HEK293 (cell line): ENCODE results near the gene TBX4.

Source experiments
- CTCF ChIA-PET: fragments of 350-600 bp; formaldehyde crosslinking; extraction: SDS; loops from one replicate; lab custom pipeline; 2021; ENCODE audit warnings: antibody characterized with exemption; lab: Yijun Ruan, JAX
- POLR2A ChIA-PET: fragments of 300-600 bp; formaldehyde crosslinking; extraction: SDS; loops from one replicate; lab custom pipeline; 2020; ENCODE audit warnings: antibody characterized with exemption, inconsistent platforms; lab: Yijun Ruan, JAX
- H3K27ac ChIP-seq: fragments of 200-500 bp; sonication (Bioruptor generic); 2 replicates; pipeline ENCODE4 v1.5.1; 2014; ENCODE audit warnings: low read depth, low read length, control low read depth, inconsistent platforms; ENCODE audit errors: extremely low read depth
- H3K36me3 ChIP-seq, 2 experiments: fragments of 200-500 bp in 1 of 2; sonication (Bioruptor generic) in 1 of 2; 1 replicate in 1 of 2; 2 replicates in 1 of 2; pipeline ENCODE4 v1.5.1; 2014 to 2017; ENCODE audit warnings: inconsistent platforms in 2 of 2, low read length in 2 of 2; ENCODE audit not compliant: control insufficient read depth in 2 of 2, insufficient read depth in 1 of 2
- H3K4me1 ChIP-seq: fragments of 200-500 bp; sonication (Bioruptor generic); 2 replicates; pipeline ENCODE4 v1.5.1; 2014; ENCODE audit warnings: mild to moderate bottlenecking, low read length, inconsistent platforms; ENCODE audit not compliant: control insufficient read depth, insufficient read depth
- H3K4me3 ChIP-seq: 2 replicates; pipeline ENCODE4 v1.5.1; 2011; ENCODE audit warnings: low read depth, mild to moderate bottlenecking, control low read depth, low read length, moderate library complexity
- H3K9me3 ChIP-seq: fragments of 200-500 bp; sonication (Bioruptor generic); 2 replicates; pipeline ENCODE4 v1.5.1; 2014; ENCODE audit warnings: low read depth, low read length, inconsistent platforms; ENCODE audit not compliant: control insufficient read depth, insufficient read depth
- SP2 ChIP-seq: fragments of 450-650 bp; formaldehyde crosslinking; IDR thresholded peaks from 2 replicates; pipeline ENCODE4 v1.5.1; 2016; ENCODE audit warnings: missing biosample characterization, missing genetic modification characterization
- YY1 ChIP-seq: fragments of 450-650 bp; formaldehyde crosslinking; IDR thresholded peaks from 2 replicates; pipeline ENCODE4 v1.5.1; 2018; ENCODE audit warnings: missing biosample characterization, missing genetic modification characterization
- ZBTB8A ChIP-seq: fragments of 450-650 bp; formaldehyde crosslinking; IDR thresholded peaks from 2 replicates; pipeline ENCODE4 v1.5.1; 2016; ENCODE audit warnings: missing biosample characterization, missing genetic modification characterization
- ZEB2 ChIP-seq: fragments of 450-650 bp; formaldehyde crosslinking; IDR thresholded peaks from 2 replicates; pipeline ENCODE4 v1.5.1; 2016; ENCODE audit warnings: missing biosample characterization, missing genetic modification characterization
- ZFP37 ChIP-seq: fragments of 450-650 bp; formaldehyde crosslinking; IDR thresholded peaks from 2 replicates; pipeline ENCODE4 v1.5.1; 2016; ENCODE audit warnings: missing biosample characterization, missing genetic modification characterization
- ZFP41 ChIP-seq: fragments of 450-650 bp; formaldehyde crosslinking; IDR thresholded peaks from 2 replicates; pipeline ENCODE4 v1.5.1; 2016; ENCODE audit warnings: missing biosample characterization, missing genetic modification characterization, borderline replicate concordance
- ZFP69B ChIP-seq: fragments of 450-650 bp; formaldehyde crosslinking; IDR thresholded peaks from 2 replicates; pipeline ENCODE4 v1.5.1; 2016; ENCODE audit warnings: missing biosample characterization, missing genetic modification characterization
- ZNF274 ChIP-seq, 2 experiments: fragments of 200-500 bp in 1 of 2; fragments of 450-650 bp in 1 of 2; sonication (Bioruptor generic) in 1 of 2; formaldehyde crosslinking in 1 of 2; IDR thresholded peaks; 2 replicates each; pipeline versions ENCODE4 v1.5.1 to v1.6.1; 2014 to 2016; ENCODE audit warnings: borderline replicate concordance in 1 of 2, inconsistent platforms in 1 of 2, low read length in 1 of 2, missing biosample characterization in 1 of 2, missing genetic modification characterization in 1 of 2
- ZNF341 ChIP-seq: fragments of 450-650 bp; formaldehyde crosslinking; IDR thresholded peaks from 2 replicates; pipeline ENCODE4; 2016; ENCODE audit warnings: low read depth, missing biosample characterization, missing genetic modification characterization
- ZNF521 ChIP-seq: fragments of 450-650 bp; formaldehyde crosslinking; IDR thresholded peaks from 2 replicates; pipeline ENCODE4 v1.5.1; 2017; ENCODE audit warnings: missing biosample characterization, mild to moderate bottlenecking, missing genetic modification characterization
- TF ChIP-seq, protein P1 (sequence below): fragments of 450-650 bp; formaldehyde crosslinking; IDR thresholded peaks from 2 replicates; pipeline ENCODE4 v1.5.1; 2016; ENCODE audit warnings: missing biosample characterization, missing genetic modification characterization, borderline replicate concordance
- TF ChIP-seq, protein P2 (sequence below): fragments of 450-650 bp; formaldehyde crosslinking; IDR thresholded peaks from 2 replicates; pipeline ENCODE4 v1.5.1; 2016; ENCODE audit warnings: missing biosample characterization, missing genetic modification characterization

Gene TBX4

DNA sequence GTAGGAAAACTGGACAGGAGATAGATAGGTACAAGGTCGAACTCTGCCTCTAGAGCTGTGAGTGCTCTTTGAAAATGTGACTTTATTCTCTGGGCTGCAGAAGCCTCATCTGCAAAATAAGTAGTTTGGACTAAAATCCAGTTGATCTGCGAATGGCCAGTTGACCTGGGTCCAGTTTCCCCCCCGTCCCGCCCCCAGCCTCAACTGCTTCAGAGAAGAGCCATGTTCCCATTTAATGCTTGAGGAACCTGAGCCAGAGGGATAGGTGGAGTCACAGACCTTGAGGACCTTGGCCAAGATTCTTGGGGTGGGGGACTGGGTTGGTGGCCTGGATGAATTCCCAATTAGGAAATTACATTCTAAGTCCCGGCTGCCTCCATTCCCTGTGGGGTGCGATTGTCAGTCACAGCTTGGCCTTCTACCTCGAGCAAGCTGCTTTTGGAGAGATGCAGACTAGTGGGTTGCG lies 38.5 kb upstream of the TBX4 start:
- ChIA-PET POLR2A (interaction anchor here (0.9 to 3.1 kb wide), 2 partner anchors 14 to 652 kb away, joined by 3 to 29 read pairs; partner anchors contain the start of gene TBX2), CTCF (interaction anchor here (0.5 to 5.1 kb wide), 21 partner anchors 13 to 696 kb away, joined by 3 to 38 read pairs (median 4); partner anchors contain the start of gene TBX2)
- Histone ChIP-seq H3K36me3 (peaks cover 0 to 1% of the 10 kb centered on the region in 2 experiments; a peak in 1 of 3 replicates), H3K4me3 (no peak overlapping the region), H3K27ac (no peak overlapping the region), H3K4me1 (peaks cover 4% of the 10 kb centered on the region), H3K9me3 (no peaks in the 10 kb centered on the region)
- TF ChIP-seq ZFP41 (tag by site-specific recombination) = no peak
- TF ChIP-seq ZFP37 (tag by site-specific recombination) = no peak
- no peak for TF ChIP-seq ZFP69B (tag by site-specific recombination)
- no peak for TF ChIP-seq YY1 (tag by site-specific recombination)

- no peak overlapping the region for H3K27ac ChIP-seq
- H3K4me1 ChIP-seq = peaks cover 4% of the 10 kb centered on the region
- POLR2A ChIA-PET = interaction anchor here (0.6 to 3.1 kb wide), 3 partner anchors 14 to 652 kb away, joined by 3 to 29 read pairs (median 4); partner anchors contain the start of genes BRIP1 and TBX2
- H3K9me3 ChIP-seq = no peaks in the 10 kb centered on the region
- CTCF ChIA-PET = interaction anchor here (0.5 to 5.1 kb wide), 19 partner anchors 12 to 695 kb away, joined by 3 to 38 read pairs (median 4); partner anchors contain the start of gene TBX2
- no peaks in the 10 kb centered on the region for H3K36me3 ChIP-seq
- H3K4me3 ChIP-seq = no peak overlapping the region
- TF ChIP-seq ZNF341 (tag by site-specific recombination) (0 out of 2 replicates have a peak, but pooled peaks have one; percentile 11), ZNF521 (tag by site-specific recombination) (no peak), ZNF274 (IDR thresholded peaks at IDR 0.05; ENCODE audit: low read length) (no peak), ZNF274 (tag by site-specific recombination; IDR thresholded peaks at IDR 0.05; ENCODE audit: borderline replicate concordance) (peak; percentile 77; the same call in 1 of the 2 replicates), ZEB2 (tag by site-specific recombination) (no peak)
These were observed 37.9 kb upstream of the TBX4 start for GRCh38 chr17:61414141-61414935.

DNA sequence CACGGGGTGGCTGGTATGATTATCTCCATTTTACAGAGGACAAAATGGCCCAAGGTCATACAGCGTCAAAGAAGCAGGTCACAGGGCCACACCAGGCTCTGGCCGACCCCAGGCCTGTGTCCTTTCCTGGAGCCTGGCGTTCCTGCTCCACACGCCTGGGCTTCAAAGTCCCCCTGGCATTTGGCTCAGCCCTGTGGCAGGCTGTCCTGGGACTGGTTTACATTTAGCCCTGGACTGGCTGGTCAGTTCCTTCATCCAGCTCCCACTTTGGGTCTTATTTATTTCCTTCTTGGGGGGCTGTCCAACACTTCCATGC lies 37.3 kb upstream of the TBX4 start:
- no peaks in the 10 kb centered on the region for H3K36me3 ChIP-seq
- no peak overlapping the region for H3K27ac ChIP-seq
- POLR2A ChIA-PET = interaction anchor here (0.6 kb wide), 1 partner anchor 449 kb away, joined by 4 read pairs; the partner anchor contains the start of gene BRIP1
- H3K9me3 ChIP-seq = no peaks in the 10 kb centered on the region
- H3K4me3 ChIP-seq = no peak overlapping the region
- TF ChIP-seq, protein P1, sequence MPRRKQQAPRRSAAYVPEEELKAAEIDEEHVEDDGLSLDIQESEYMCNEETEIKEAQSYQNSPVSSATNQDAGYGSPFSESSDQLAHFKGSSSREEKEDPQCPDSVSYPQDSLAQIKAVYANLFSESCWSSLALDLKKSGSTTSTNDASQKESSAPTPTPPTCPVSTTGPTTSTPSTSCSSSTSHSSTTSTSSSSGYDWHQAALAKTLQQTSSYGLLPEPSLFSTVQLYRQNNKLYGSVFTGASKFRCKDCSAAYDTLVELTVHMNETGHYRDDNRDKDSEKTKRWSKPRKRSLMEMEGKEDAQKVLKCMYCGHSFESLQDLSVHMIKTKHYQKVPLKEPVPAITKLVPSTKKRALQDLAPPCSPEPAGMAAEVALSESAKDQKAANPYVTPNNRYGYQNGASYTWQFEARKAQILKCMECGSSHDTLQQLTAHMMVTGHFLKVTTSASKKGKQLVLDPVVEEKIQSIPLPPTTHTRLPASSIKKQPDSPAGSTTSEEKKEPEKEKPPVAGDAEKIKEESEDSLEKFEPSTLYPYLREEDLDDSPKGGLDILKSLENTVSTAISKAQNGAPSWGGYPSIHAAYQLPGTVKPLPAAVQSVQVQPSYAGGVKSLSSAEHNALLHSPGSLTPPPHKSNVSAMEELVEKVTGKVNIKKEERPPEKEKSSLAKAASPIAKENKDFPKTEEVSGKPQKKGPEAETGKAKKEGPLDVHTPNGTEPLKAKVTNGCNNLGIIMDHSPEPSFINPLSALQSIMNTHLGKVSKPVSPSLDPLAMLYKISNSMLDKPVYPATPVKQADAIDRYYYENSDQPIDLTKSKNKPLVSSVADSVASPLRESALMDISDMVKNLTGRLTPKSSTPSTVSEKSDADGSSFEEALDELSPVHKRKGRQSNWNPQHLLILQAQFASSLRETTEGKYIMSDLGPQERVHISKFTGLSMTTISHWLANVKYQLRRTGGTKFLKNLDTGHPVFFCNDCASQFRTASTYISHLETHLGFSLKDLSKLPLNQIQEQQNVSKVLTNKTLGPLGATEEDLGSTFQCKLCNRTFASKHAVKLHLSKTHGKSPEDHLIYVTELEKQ (tag by site-specific recombination) = no peak
- TF ChIP-seq SP2 (tag by site-specific recombination) = no peak
- TF ChIP-seq ZBTB8A (tag by site-specific recombination) = no peak
- TF ChIP-seq, protein P2, sequence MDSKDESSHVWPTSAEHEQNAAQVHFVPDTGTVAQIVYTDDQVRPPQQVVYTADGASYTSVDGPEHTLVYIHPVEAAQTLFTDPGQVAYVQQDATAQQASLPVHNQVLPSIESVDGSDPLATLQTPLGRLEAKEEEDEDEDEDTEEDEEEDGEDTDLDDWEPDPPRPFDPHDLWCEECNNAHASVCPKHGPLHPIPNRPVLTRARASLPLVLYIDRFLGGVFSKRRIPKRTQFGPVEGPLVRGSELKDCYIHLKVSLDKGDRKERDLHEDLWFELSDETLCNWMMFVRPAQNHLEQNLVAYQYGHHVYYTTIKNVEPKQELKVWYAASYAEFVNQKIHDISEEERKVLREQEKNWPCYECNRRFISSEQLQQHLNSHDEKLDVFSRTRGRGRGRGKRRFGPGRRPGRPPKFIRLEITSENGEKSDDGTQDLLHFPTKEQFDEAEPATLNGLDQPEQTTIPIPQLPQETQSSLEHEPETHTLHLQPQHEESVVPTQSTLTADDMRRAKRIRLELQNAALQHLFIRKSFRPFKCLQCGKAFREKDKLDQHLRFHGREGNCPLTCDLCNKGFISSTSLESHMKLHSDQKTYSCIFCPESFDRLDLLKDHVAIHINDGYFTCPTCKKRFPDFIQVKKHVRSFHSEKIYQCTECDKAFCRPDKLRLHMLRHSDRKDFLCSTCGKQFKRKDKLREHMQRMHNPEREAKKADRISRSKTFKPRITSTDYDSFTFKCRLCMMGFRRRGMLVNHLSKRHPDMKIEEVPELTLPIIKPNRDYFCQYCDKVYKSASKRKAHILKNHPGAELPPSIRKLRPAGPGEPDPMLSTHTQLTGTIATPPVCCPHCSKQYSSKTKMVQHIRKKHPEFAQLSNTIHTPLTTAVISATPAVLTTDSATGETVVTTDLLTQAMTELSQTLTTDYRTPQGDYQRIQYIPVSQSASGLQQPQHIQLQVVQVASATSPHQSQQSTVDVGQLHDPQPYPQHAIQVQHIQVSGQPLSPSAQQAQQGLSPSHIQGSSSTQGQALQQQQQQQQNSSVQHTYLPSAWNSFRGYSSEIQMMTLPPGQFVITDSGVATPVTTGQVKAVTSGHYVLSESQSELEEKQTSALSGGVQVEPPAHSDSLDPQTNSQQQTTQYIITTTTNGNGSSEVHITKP (tag by site-specific recombination) = peak; percentile 53; the same call in 1 of the 2 replicates
- CTCF ChIA-PET = interaction anchor here (0.9 to 5.1 kb wide), 8 partner anchors 11 to 174 kb away, joined by 3 to 38 read pairs (median 4); no protein-coding TSS in a partner anchor
- peaks cover 4% of the 10 kb centered on the region for H3K4me1 ChIP-seq
